ENCODE results near the gene FBH1. TPM values are rescaled to one million over a fixed set of nuclear protein-coding genes. Genes with fewer than 3 reads are reported as not detected.

Gene FBH1
- total RNA-seq, 1 experiment from 2014 or later = 22.0 TPM

- TF ChIP-seq CTCF (conservative IDR thresholded peaks at IDR 0.05; ENCODE audit: low read depth, low read length) = no peak
- TF ChIP-seq EZH2phosphoT487 (IDR thresholded peaks at IDR 0.05; ENCODE audit: borderline replicate concordance, low read length) = no peak
- TF ChIP-seq EZH2 (IDR thresholded peaks at IDR 0.05; ENCODE audit: low read length, unreplicated experiment) = no peak
- no peaks in the 10 kb centered on the region for H3K36me3 ChIP-seq (ENCODE audit: low read depth, low read length)
- H3K79me2 ChIP-seq (ENCODE audit: low read length) = peaks cover 11% of the 10 kb centered on the region
- 0 out of 2 replicates have a peak, but pooled peaks cover 1% of the 10 kb centered on the region for H4K20me1 ChIP-seq (ENCODE audit: low read length)
- ATAC-seq = no peak
- H3F3A ChIP-seq (ENCODE audit: low read length, unreplicated experiment) = no peaks in the 10 kb centered on the region
- CTCF ChIA-PET = no interaction called here
- H3K27me3 ChIP-seq (ENCODE audit: low read length) = no peaks in the 10 kb centered on the region
- POLR2A ChIA-PET (ENCODE audit: unreplicated experiment) = no interaction called here
- DNase-seq = no peak
- no peak overlapping the region for H3K4me2 ChIP-seq (ENCODE audit: low read length)
- intact Hi-C loops (cut with micrococcal nuclease) = no loop called here
- no peaks in the 10 kb centered on the region for H3K9me2 ChIP-seq (replicated peaks; ENCODE audit: low read length)
- no peak overlapping the region for H3K4me3 ChIP-seq (ENCODE audit: low read length)
- BruUV-seq (replicated peaks) = no TSS peak
- no peak overlapping the region for H3K9ac ChIP-seq (ENCODE audit: low read length)
- no peaks in the 10 kb centered on the region for H3K9me3 ChIP-seq (ENCODE audit: low read length)
- no peak overlapping the region for H3K27ac ChIP-seq (ENCODE audit: low read length)
- H2AFZ ChIP-seq (ENCODE audit: low read length) = no peak overlapping the region
- H3K4me1 ChIP-seq (ENCODE audit: insufficient read depth, low read length) = no peaks in the 10 kb centered on the region
Observed at GRCh38 chr10:5897053-5897340, 7.0 kb downstream of the FBH1 start.

GRCh38 chr10:5897504-5897903 lies 7.5 kb downstream of the FBH1 start:
- Histone ChIP-seq H3K4me3 (ENCODE audit: low read length) (no peak overlapping the region), H3K27me3 (ENCODE audit: low read length) (no peaks in the 10 kb centered on the region), H3K9me2 (replicated peaks; ENCODE audit: low read length) (no peaks in the 10 kb centered on the region), H3F3A (ENCODE audit: low read length, unreplicated experiment) (no peaks in the 10 kb centered on the region), H3K27ac (ENCODE audit: low read length) (no peak overlapping the region), H4K20me1 (ENCODE audit: low read length) (no peaks in the 10 kb centered on the region), H3K4me2 (ENCODE audit: low read length) (no peak overlapping the region), H2AFZ (ENCODE audit: low read length) (no peak overlapping the region), H3K9ac (ENCODE audit: low read length) (no peak overlapping the region), H3K36me3 (ENCODE audit: low read depth, low read length) (no peaks in the 10 kb centered on the region), H3K9me3 (ENCODE audit: low read length) (no peaks in the 10 kb centered on the region), H3K4me1 (ENCODE audit: insufficient read depth, low read length) (no peaks in the 10 kb centered on the region), H3K79me2 (ENCODE audit: low read length) (peaks cover 5% of the 10 kb centered on the region)
- intact Hi-C loops (cut with micrococcal nuclease) = no loop called here
- ATAC-seq (no peak), DNase-seq (no peak)
- ChIA-PET POLR2A (ENCODE audit: unreplicated experiment) (no interaction called here), CTCF (no interaction called here)
- TF ChIP-seq CTCF (conservative IDR thresholded peaks at IDR 0.05; ENCODE audit: low read depth, low read length) = no peak
- TF ChIP-seq EZH2 (IDR thresholded peaks at IDR 0.05; ENCODE audit: low read length, unreplicated experiment) = no peak
- no peak for TF ChIP-seq EZH2phosphoT487 (IDR thresholded peaks at IDR 0.05; ENCODE audit: borderline replicate concordance, low read length)
- BruUV-seq (replicated peaks) = no TSS peak

- Histone ChIP-seq H3K27me3 (ENCODE audit: low read length) (no peaks in the 10 kb centered on the region), H3K9ac (ENCODE audit: low read length) (no peak overlapping the region), H3K36me3 (ENCODE audit: low read depth, low read length) (no peaks in the 10 kb centered on the region), H3K4me2 (ENCODE audit: low read length) (no peak overlapping the region), H3K9me3 (ENCODE audit: low read length) (no peaks in the 10 kb centered on the region), H3K79me2 (ENCODE audit: low read length) (no peaks in the 10 kb centered on the region), H3K9me2 (replicated peaks; ENCODE audit: low read length) (no peaks in the 10 kb centered on the region), H2AFZ (ENCODE audit: low read length) (no peak overlapping the region), H3K4me3 (ENCODE audit: low read length) (no peak overlapping the region), H3K4me1 (ENCODE audit: insufficient read depth, low read length) (no peaks in the 10 kb centered on the region), H3K27ac (ENCODE audit: low read length) (no peak overlapping the region), H4K20me1 (ENCODE audit: low read length) (no peaks in the 10 kb centered on the region), H3F3A (ENCODE audit: low read length, unreplicated experiment) (no peaks in the 10 kb centered on the region)
- DNase-seq (no peak), ATAC-seq (no peak)
- no peak for TF ChIP-seq CTCF (conservative IDR thresholded peaks at IDR 0.05; ENCODE audit: low read depth, low read length)
- no peak for TF ChIP-seq EZH2phosphoT487 (IDR thresholded peaks at IDR 0.05; ENCODE audit: borderline replicate concordance, low read length)
- no peak for TF ChIP-seq EZH2 (IDR thresholded peaks at IDR 0.05; ENCODE audit: low read length, unreplicated experiment)
- ChIA-PET POLR2A (ENCODE audit: unreplicated experiment) (no interaction called here), CTCF (no interaction called here)
- intact Hi-C loops (cut with micrococcal nuclease) = no loop called here
- BruUV-seq (replicated peaks) = no TSS peak
Observed at GRCh38 chr10:5898163-5898562, 8.1 kb downstream of the FBH1 start.
